DOHH2 (cell line): Measurements from ENCODE around the gene MAPK7.

Source experiments
- CTCF ChIP-seq: fragments of 200-600 bp; sonication (generic); IDR thresholded peaks from one replicate; pipeline ENCODE4 v1.5.1; 2014; ENCODE audit warnings: antibody characterized with exemption, mild to moderate bottlenecking, low read depth, low read length; ENCODE audit not compliant: poor library complexity, severe bottlenecking
- EZH2phosphoT487 ChIP-seq: fragments of 200-600 bp; sonication (generic); IDR thresholded peaks from 2 replicates; pipeline ENCODE4 v1.6.1; 2017; ENCODE audit warnings: borderline replicate concordance, mild to moderate bottlenecking, antibody characterized with exemption, low read length, moderate library complexity, mixed read lengths

GRCh38 chr17:19361944-19362276 is 16.4 kb upstream of the MAPK7 start:
- no peak for TF ChIP-seq CTCF
- TF ChIP-seq EZH2phosphoT487 = no peak
